HT1080 (cell line): Measurements from ENCODE around the gene RNF32. TPM values are rescaled to one million over a fixed set of nuclear protein-coding genes. Genes with fewer than 3 reads are reported as not detected.
"Not testable (repeated sequence)": the region's sequence is repeated elsewhere in the genome, so short reads cannot be mapped to it uniquely, and the experiment has no call there.

ENCODE experiments used
- DNase-seq: peaks from one replicate; pipeline ENCODE4 v3.0.0-alpha.2; 2015; ENCODE audit warnings: low read depth
- total RNA-seq: library from RNA; depleted of rRNA; stranded (reverse); fragments of >200 nt; shearing (Covaris generic); gene quantifications from 2 replicates; pipeline ENCODE4 v1.2.3, GENCODE V29; 2014

Gene RNF32
- total RNA-seq, 1 experiment from 2014 or later, result 1.7 TPM

DNA sequence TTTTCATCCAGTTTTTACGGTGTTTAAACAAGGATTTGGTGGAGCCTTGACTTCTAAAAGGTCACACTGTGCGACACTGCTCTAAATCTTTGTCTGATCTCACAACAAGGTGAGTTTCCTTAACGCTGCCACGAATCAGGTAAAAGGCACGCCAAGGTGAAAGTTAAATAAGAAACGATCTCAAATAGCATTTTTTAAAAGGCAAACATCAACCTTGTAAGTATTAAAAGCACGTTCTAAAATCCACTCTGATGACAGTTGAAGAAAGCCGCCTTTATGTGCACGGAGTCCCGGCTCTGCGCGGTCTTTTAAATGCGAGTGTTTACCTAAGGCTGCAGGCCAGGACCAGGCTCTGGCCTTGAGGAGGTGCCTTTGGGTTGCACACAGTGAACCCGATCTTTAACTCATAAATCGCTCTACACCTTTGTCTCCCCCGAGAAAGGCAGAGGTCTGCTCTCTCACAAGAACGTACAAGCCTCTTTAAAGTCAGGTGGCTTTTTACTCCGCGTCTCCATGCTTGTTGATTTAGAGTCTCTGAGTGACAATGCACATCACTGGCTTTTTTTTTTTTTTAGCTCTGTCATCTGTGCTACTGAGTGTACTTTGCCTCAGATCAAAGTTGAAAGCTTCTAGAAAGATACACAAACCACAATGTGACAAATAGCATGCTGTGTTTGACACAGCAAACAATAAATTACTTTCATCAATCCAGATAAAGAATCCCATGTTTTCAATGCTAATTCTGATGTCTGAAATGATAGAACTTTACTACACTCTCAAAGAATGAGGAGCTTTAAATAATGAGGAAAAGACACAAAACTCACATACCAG lies 25.9 kb upstream of the RNF32 start:
- DNase-seq, result no peak

DNA sequence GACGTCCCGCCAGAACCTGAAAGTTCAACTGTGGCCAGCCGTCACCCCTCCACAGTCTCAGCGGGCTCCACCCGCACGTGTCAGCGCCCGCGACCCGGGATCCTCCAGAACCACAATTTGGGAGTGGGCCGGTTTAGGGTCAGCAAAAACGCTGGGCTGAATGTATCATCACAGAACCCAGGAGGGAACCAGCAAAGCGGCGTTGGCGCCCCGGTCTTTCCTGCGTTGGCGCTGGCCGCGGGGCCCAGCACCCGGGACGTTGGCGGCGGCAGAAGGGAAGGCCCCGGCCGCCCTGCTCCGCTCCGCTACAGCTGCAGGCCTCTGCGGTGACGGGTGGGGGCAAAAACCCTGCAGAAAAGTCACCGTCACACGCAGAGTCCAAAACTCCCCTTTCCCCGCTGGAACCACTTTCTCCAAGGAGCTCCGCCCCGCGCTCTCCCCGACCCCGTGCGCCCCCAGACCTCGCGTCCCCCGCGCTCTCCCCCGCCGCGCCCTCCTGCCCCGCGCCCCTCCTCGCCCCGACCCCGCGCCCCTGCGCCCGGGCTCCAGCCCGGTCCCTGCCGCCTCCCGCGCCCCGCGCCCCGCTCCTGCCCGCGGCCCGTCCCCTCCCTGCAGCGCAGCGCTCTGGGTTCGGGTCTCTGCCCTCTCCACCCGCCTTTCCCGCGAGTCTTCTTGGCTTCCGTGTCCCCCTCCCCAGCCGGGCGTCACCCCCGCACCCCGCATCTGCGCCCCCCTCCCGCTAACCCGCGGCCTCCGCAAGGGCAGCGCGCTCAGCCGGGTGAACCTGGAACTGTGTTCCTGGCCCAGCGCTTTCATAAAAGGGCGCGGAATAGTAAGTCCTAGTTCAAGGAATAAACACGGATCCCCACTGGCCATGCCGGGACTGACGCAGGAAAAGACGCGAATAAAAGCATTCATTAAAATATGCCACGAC lies 24.0 kb upstream of the RNF32 start:
- no peak for DNase-seq

DNA sequence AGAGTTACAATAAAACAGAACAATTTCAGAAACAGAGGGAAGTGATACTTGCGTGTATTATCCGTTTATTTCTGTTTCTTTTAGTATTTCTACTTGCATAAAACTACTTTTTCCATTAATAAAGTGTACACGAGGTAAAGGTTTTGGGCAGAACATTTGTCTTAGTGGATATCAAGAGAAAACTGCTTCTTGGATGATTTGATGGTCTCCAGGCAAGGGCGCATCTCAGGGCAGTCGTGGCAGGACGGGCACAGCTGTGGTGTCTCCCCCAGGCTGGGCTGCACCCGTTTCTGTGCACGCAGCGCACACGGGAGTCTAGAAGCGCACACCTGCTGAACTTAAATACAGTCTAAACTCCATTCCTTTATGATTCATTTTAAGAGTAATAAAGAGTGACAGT lies 23.4 kb upstream of the RNF32 start:
- DNase-seq, result no peak

DNA sequence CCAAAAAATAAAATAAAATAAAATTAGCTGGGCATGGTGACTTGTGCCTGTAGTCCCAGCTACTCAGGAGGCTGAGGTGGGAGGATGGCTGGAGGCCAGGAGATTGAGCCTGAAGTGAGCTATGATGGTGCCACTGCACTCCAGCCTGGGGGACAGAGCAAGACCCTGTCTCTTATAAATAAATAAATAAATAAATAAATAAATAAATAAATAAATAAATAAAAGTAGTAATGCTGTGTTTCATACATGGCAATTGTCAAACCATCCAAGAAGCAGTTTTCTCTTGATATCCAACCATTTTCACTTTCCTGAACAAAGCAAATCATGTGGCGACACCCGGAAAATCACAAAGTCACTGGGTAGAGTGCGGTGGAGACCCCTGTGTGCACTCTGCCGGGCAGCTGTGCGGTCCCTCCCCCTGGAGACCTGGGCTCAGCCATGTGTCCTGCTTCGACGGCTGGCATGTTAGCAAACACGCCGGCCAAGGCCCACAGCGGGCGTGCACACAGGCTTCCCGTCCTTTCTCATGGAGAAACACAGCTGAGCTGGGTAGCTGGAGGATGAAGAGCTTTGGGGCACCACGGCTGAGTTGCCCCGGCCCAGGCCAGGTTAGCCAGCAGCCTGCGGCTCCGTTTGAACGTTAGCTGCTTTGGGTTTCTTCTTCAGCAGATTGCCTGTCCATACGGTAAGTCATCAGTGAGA lies 22.3 kb upstream of the RNF32 start:
- no peak for DNase-seq

DNA sequence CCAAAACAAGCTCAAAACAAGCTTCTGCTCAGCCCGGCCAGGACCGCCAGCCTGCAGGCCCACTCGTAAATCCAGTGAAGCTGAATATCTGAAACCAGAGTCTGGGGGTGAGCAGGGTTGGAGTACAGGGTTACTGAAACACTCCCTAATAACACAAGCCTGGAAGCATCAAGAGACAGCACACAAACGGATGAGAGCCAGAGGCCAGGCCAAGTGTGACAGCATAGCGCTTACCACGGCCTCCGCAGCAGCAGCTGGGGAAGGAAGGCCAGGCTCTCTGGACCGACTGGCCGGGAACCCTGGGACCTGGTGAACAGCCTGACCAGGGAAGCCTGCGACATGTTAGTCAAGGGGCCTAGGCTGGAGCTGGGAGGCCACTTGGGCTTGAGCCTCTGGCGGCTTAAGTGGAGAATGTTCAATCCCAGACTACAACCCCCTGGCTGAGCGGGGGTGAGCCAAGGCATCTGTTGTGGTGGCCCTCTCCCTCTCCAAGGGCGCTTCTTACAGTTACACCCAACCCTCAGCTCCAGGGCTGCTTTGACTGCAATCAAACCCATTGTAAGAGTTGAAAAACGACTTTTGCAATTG lies 21.7 kb upstream of the RNF32 start:
- no peak for DNase-seq

DNA sequence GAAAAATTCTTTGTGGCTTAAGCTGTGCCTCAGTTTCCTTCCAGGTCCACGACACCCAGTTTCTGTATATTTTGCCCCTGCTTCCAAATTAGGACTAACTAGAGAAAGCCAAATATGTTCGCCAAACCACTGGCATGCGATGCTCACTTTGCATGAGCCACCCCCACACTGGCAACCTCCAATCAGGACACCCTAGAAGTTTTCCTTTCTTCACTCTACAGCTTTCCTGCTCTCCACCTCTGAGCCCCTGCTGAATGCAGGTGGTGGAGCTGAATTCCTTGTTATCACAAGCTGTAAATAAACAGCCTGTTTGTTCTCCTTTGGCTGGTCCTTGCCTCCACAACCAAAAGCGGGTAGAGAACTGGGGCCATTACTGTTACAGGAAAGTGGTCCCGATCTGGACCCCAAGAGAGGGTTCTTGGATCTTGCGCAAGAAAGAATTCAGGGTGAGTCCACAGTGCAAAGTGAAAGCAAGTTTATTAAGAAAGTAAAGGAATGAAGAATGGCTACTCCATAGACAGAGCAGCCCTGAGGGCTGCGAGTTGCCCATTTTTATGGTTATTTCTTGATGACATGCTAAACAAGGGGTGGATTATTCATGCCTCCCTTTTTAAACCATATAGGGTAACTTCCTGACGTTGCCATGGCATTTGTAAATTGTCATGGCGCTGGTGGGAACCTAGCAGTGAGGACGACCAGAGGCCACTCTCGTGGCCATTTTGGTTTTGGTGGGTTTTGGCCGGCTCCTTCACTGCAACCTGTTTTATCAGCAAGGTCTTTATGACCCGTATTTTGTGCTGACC lies 20.9 kb upstream of the RNF32 start:
- DNase-seq, result not testable (repeated sequence)

DNA sequence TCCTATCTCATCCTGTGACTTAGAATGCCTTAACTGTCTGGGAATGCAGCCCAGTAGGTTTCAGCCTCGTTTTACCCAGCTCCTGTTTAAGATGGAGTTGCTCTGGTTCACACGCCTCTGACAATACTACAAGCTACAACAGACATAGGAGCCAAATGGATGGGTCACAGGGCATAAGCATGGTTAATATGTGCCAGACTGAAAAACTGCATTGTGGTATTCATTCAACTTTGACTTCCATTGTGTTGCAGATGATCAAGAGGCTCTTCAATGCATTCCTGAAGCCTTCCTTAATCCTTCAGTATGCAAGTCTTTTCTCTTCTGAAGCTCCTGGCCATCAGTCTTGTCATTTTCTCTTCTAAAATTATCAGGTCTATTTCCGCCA lies 20.3 kb upstream of the RNF32 start:
- no peak for DNase-seq

DNA sequence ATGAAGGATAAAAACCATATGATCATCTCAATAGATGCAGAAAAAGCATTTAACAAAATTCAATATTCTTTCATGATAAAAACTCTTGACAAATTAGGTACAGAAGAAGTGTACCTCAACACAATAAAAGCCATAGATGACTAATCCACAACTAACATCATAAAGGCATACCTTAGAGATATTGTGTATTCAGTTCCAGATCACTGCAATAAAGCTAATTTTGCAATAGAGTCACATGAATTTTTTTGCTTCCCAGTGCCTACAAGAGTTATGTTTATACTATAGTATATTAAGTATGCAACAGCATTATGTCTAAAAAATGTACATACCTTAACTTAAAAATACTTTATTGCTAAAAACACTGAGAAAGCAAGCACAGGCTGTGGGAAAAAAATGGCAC lies 18.9 kb upstream of the RNF32 start:
- no peak for DNase-seq

DNA sequence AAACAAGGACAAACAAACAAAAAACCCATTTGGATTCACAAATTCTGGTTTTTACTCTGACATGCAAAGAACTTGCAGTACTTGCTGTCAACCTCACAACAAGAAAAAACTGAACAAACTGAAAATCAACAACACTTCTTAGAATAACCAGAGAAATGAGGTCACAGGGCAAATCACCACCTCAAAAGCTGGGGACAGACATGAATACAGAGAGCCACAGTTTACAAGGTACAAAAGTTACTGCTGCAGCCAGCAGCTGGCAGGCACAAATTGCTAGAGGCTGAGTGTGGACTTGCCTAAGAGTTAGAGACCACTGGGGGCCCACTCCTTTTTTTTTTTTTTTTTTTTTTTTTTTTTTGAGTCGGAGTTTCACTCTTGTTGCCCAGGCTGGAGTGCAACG lies 15.0 kb upstream of the RNF32 start:
- no peak for DNase-seq

DNA sequence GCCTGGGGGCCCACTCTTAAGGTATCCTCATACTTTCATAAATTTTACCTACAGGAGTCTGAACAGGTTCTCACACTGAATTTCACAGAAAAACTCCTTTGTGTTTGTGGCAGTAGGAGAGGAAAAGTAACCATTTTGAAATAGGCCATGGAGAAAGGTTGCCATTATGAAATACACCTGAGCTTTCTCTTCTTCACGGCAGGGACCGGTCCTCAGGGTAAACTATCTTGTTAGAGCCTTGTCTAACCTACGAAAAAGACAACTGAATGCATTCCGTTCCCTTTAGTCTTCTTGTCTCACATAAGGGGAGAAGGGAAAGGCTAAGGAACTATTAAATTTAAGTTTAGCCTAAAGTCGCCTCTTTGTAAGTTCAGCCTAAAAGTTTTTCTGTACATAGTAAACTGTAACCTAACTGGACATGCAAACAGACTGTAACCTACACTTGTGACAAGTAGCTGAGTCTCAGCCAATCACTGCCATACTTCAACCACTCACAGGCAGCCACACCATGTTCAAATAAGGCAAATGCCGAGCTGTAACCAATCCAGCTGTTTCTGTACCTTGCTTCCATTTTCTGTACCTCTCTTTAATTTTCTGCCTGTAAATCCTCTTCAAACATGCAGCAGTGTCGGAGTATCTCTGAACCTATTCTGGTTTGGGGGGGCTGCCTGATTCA lies 14.2 kb upstream of the RNF32 start:
- no peak for DNase-seq

DNA sequence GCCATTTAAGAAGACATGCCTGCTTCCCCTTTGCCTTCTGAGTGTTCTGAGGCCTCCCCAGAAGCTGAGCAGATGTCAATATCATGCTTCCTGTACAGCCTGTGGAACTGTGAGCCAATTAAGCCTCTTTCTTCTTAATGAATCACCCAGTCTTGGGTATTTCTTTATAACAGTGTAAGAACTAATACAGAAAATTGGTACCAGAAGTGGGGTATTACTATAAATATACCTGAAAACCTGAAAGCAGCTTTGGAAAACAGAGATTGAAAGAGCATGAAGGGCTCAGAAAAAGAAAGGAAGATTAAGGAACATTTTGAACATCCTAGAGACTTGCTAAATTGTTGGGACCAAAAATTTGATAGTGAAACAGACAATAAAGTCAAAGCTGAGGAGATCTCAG lies 12.0 kb upstream of the RNF32 start:
- DNase-seq, result no peak

DNA sequence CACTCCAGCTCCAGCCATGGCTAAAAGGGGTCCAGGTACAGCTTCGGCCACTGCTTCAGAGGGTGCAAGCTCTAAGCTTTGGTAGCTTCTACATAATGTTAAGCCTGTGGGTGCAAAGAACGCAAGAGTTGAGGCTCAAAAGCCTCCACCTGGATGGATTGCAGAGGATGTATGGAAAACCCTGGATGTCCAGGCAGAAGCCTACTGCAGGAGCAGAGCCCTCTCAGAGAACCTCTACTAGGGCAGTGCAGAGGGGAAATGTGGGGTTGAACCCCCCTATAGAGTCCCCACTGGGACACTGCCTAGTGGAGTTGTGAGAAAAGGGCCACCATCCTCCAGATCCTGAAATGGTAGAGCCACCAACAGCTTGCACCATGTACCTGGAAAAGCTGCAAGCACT lies 10.7 kb upstream of the RNF32 start:
- DNase-seq, result no peak

DNA sequence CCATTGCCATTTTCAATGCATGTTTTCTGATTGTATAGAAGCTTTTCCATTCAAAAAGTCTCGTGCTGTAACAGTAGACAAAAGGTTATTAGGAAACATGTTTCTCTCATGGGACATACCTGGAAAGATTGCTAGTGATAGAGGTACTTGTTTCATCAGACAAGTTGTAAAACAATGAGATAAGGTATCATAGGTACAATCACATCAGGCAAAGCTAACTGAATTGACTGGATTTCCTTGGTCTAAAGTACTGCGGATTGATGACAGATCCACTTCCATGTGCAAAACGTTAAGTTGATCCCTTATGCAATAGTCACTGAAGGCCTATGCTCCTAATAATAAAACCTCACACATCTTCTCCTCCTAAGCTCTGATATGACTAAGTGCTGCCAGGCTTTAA lies 6.5 kb upstream of the RNF32 start:
- no peak for DNase-seq

DNA sequence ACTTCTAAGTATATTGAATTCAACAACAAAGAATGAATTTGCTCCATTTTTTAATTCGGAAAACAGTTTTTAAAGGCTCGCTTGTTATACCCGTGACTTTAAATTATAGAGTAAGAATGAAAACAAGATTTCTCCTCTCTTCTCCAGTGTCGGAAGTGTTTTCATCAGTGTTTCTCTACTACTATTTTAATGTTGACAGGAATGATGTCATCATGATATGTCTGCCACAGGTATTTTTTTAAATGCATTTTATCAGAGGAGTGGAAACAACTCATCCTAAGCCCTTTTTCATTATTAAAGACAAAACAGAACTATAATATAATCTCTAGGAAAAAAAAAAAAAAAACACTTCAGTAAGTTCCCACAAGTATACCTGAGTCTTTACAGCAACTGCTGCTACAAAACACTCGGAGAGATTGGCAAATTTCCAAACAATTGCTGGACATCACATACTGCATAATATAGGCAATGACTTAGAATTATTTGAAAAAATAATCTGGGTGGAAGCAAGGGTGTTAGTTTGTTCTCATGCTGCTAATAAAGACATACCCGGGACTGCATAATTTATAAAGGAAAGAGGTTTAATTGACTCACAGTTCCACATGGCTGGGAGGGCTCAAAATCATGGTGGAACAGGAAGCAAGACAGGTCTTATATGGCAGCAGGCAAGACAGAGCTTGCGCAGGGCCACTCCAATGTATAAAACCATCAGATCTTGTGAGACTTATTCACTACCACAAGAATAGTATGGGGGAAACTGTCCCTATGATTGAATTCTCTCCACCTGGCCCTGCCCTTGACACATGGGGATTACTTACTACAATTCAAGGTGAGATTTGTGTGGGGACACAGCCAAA lies 4.8 kb upstream of the RNF32 start:
- DNase-seq, result no peak

DNA sequence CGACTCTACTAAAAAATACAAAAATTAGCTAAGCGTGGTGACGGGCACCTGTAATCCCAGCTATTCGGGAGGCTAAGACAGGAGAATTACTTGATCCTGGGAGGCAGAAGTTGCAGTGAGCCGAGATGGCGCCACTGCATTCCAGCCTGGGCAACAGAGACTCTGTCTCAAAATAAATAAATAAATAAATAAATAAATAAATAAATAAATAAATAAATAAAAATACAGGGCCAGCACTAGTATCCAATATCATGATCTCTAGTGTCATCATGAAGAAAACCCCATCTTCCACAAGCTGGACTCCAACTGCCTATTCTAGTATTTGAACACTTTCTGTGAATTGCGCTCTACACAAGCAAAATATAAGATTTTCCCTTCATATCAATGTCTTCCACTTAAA lies 3.5 kb upstream of the RNF32 start:
- not testable (repeated sequence) for DNase-seq

DNA sequence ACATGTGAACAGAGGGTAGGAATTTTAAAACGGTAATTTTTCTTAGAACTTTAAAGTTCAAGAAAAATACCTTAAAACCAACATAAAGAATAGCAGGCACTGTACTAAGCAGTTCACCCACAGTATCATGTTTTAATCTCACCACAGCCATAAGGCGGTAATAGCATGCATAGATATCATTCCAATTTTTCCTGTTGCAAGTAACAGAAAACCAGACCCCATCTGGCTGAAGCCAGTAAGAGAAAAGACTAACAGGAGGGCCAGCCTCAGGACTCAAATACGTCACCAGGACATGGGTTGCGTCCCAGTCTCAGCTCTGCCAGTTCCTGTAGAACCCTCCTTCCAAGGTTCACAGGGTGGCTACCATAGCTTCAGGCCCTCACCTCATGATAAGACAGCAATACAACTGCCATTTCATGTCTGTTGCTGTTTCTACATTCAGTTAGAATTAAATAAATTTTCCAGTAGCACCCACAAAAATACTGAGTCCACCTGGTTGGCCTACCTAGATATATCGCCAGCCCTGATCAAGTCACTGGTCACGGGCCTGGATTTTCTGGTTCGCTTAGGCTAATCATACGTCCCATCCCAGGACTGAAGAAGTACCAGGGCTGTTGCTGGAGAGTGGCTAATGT lies 2.0 kb upstream of the RNF32 start:
- no peak for DNase-seq

DNA sequence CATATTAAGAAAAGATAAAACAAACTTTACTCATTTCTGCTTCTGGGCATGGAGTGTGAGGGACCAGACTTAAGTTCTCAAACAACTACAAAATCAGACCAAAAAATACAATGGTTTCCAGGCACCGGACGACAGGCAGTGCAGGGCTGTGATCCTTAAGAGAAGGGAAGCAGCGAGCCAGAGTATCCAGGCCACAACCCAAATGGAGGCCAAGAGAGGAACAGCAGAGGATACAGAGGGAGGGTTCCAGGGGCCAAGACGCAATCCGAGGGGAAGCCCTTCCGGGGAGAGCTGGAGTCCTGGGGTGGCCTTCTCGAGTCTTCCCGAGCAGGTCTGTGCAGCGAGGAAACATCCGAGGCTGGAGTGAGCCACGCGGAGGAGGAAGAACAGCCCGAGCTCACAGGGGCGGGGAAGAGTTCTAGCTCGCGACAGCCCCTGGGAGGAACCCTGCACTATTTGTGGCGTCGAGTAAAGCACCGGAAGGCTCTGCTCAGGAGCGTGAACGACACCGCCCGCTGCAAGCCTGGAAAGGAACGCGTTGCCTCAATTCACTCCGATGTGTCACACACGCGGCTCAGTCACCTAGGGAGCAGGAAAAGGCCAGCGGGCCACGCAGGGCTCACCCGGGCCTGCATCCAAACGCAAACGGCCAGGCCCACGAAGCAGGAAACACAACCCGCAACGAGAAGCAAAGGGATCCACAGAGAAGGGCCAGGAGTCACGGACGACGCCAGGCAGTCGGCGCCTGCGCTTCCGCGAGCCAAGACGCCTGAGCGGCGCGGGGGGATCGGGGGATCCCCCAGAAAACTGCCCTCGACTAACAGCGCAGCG lies 933 bp upstream of the RNF32 start:
- no peak for DNase-seq
